Stimulated activated CD4-positive, alpha-beta T cell treated with anti-CD3 and anti-CD28 coated beads, TNF-alpha, amount 100 ng/mL, for 4 hours (primary cell): ENCODE data around the gene PKP3.

ENCODE experiments used
- DNase-seq, 3 experiments: peaks; one replicate each; pipeline ENCODE4 v3.0.0-alpha.2; 2020; ENCODE audit warnings: low read depth in 3 of 3

Gene PKP3

DNA sequence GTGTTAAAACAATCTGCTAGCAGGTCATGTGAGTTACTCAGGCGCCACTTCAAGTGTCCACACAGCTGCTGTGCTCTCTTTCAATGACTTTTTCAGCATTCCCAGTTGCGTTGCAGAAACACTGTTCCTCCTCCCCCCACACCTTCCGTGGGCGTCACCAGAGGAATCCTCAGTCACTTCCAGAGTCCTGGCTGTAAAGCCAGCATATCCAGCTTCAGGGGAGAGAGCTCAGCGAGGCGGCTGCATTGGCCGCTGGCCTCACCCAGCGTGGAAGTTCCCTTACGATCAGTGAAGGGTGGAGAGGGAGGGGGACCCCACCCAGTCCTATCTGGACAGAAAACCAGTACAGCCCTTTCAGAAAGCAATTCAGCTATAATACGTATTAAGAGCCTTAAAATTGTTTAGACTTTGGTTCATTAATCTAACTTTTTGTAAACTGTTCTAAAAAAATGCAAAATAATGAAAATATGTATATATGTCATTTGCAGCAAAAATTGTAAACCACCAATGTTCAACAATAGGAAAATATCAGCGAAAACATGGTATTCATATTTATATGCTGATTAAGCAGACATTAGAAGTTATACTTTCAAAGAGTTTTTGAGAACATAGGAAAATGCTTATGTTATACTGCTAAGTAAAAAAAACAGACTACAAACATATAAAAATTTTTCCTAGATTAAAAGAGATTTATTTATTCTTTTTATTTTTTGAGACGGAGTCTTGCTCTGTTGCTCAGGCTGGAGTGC is 50.6 kb downstream of the PKP3 start:
- no peak for DNase-seq

DNA sequence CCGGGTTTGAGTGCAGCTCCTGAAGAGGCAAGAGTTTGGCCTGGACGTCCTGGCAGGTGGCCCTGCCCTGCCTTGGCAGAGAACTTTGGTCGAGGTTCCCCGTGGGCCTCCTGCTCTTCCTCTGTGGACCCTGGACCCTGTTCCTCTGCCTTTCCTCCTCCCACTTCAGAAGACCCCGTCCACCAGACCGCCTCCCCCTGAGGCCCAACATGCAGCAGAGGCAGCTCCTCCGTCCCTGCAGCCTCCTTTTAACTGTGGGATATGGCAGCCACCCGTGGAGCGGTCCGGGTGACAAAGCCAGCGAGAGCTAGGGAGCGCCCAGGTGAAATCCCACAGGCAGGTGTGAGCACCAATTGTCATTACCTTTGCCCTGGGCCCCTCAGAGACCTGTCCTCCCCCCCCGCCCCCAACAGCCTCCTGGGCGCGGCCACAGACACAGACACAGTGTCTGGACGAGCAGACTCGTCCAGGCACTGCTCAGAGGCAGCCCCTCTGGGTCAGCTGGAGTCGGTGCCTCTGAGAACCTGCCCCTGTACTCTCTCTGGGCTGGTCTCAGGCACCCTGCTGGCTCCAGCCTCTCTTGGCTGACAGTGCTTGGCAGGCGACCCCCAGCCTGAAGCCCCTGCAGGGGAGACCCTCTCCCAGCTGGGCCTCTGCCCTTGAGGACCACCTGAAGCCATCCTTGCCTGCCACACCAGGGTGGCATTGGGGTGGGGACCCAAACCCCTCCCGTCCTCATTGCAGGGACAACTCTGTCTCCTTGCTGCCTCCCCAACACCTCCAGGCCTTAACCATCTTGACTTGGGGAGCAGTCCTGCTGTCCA is 52.0 kb downstream of the PKP3 start:
- no peak for DNase-seq

DNA sequence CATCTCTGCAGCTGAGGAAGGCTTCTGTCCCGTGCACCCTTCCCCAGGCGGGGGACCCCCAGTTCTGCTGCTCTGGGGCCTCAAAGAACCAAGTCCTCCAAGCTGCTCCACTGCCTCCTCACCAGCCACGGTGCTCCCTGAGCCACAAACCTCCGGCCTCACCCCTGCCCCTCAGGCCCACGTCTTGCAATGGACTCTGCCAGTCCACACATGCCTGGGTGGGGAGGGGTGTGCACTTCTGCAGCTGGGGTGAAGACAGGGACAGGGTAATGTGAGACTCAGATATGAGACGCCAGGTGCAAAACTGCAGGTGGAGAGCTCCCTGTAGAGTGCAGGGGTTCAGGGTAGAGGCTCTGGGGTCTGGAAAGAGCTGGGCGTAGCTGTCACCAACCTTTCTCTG is 52.9 kb downstream of the PKP3 start:
- DNase-seq: no peak

DNA sequence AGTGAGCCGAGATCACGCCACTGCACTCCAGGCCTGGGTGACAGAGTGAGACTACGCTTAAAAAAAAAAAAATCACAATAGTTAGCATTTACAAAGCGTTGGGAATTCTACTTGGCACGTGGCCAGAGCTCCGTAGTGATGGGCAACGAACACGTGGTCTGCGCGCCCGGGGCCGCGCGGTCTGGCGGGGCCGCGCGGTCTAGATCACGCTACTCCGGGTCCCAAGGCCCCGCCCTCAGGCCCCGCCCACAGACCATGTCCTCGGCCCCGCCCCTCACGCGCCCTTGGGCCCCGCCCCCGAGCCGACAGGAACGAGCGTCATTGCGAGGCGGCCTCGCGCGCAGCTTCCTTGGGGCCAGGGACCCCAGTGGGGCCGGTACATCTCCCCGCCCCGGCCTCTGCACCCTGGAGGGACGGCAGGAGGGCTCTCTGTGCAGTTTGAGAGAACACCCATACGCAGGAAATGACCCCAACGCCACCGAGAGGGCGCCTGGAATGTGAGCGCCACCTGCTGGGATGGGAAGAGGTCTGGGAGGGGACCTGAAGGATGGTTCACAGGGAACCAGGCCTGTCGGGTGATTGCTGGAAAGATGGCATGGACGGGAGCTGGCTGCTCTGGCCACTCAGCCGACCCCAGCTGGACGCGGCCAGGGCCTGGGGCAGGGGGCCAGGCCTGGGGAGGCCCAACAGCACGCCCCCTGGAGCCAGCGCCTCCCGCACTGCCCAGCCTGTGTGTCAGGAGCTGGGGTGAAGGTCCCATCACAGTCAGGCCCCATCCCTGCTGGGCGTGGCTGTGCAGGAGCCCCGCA is 54.1 kb downstream of the PKP3 start:
- peak; percentile 92 to 98 (median 93) for DNase-seq

DNA sequence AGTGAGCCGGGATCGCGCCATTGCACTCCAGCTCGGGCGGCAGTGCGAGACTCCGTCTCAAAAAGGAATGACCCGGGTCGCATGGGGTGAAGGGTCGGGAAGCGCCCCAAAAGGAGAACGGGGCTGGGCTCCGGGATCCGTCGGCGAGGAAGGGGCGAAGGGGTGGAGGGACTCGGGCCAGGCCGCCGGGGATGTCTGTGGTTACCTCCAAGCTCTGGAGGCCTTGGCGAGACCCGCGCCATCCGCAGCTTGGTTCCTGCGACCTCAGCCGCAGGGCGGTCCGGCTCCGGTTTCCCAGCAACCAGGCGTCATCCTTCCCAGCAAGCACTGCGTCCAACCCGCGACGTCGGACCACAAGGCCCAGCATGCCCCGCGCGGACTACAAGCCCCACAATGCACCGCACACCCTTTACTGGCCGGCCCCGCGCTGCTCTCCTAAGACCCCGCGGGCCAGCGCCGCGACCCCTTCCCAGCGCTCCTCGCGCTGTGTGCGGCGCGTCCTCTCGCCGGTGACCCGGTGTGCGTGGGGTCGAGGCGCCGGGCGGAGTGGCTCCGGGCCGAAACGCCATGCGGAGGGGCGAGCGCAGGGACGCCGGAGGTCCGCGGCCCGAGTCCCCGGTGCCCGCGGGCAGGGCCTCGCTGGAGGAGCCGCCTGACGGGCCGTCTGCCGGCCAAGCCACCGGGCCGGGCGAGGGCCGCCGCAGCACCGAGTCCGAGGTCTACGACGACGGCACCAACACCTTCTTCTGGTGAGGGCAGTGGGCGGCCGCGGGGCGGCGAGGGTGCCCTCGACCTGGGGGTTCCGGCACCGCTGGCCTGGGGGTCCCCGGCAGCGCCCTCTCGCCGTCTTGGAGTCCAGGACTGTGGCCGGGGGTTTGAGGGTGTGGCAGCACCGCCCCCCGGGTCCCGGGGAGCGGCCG is 56.1 kb downstream of the PKP3 start, which contains the start of gene PTDSS2:
TSS of gene PTDSS2 (plus strand) at position 391 of the 920 bp plus-strand sequence. CDS start at position 568, 177 bp downstream.
- DNase-seq: peak; percentile 85 to 90 (median 90)

DNA sequence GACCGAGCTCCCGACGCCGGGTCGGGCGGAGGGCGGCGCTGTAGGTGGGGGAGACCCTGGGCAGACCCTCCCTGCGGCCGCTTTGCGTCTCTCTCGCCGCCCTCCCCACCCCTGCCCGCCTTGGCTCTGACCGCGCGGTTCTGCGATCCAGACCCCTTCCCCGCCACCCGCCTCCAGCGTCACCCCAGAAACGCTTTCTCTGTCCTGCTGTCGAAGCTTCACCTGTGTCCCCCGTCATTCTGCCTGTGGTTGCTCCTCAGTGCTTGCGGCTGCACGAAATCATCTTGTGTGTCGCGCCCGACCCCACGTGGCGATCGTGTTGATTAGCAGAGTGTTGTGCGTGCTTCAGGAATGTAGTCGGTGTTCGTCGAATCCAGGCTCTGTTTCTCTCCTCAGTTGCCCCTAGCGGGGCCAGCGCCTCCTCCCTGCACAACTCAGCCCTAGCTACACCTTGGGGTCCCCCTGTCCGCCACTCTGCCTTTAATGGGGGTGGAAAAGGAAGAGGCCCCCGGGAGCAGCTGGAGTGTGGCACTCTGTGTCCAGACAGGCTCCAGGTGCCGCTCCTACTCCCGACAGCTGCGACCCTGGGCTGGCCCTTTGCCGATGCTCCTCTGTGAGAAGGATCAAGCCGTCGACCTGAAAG is 56.9 kb downstream of the PKP3 start:
- peak; percentile 44 to 71 (median 66) for DNase-seq

DNA sequence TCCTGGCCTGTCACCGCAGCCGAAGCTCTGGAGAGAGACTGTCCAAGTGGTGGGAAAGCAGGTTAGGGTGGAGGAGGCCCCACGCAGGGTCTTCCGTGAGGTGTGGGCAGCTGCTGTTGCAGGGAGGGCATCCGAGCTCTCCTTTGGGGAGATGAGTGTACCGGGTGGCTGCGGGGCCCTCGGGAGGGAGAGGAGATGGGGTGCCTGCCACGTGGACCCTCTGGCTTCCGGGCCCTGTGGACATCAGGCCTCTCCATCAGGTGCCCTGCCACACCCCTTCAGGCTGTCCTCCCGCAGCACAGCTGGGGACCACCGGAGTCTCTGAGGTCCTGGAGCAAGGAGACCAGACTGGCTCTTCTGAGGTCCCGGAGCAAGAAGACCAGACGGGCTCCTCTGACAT is 57.7 kb downstream of the PKP3 start:
- DNase-seq: no peak

DNA sequence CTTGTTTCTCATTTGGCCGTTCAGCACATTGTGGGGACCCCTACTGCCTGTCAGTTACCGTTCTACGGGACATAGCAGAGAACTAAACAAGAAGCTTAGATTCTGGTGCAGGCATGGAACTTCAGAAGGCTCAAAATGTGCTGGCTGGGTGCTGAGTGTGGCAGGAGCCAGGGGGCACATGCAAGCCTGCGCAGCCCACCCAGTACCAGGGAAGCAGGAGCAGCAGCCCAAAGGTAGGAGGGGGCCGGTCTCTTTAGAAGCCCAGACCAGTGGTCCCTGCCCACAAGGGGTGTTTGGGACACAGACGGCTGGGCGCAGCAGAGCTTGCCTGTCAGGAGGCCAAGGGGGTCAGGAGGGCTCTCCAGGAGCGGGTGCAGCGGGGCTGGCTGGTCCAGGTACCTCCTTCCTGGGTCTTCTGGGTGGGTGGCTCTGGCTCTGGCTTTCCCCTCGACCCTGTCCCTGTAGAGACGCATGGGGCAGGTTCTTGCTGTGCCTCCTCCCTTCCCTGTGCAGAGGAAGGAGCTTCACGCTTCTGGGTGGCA is 58.3 kb downstream of the PKP3 start:
- DNase-seq: no peak

DNA sequence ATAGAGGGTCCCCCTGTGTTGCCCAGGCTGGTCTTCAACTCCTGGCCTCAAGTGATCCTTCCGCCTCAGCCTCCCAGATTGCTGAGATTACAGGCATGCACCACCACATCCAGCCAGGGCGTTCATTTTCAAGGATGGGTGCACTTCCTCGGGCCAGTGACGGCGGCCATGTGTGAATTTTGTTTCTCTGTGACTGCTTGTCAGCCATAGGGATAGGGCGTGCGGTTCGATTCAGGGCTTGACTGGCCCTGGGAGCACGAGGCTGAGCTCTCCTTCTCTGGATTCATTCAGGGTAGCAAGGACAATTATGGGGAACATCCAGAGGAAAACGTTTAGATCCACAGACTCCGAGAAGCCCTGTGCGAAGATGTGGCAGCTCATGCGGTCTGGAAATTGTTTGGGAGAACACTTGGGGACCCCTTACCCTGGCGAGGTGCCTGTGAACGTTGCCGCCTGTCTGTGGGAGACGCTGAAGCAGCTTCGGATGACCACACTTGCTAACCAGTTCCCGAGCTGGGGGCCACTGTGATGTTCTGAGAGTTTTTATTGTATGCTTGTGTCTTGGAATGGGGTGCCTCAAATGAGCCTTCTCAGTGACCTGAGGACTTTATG is 59.0 kb downstream of the PKP3 start:
- DNase-seq: no peak

DNA sequence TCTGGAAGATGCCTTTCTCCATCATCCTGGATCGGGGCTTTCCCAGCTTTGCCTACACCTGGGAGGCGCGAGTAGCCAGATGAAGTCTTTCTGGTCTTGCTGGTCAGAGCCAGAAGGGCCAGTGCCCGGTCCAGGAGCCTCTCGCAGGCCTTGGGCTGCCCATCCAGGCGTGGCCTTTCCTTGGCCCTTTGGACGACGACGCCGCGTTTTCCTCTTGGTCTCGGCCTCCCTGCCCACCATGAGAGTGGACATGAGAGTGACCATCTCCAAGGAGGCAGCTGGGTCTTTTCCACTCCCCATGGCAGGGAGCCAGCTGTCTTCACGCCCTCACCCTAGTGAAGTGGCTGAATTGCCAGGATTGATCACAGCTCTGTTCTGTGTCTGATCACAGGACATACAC is 59.6 kb downstream of the PKP3 start:
- no peak for DNase-seq

DNA sequence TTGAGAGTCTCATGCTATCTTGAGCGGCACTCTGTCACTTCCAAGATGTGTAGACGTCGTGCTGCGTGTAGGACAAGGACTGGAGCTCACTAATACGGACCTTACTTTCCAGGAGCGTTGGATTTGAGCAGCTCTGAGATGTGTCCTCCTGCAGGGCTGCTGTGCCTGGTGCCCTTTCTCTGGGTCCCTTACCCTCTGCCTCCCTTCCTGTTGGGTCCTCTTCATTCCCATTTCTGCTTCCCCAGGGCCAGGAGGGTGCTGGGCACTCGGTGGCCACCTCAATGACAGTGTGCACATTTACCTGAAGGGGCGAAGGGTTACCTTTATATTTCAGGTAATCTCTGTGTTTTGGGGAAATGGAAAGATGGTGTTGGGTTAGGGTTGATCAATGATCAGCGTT is 60.0 kb downstream of the PKP3 start:
- no peak for DNase-seq
